ENCODE measurements around the gene SH3PXD2B.

The SH3PXD2B gene

GRCh38 chr5:172322028-172322965 is 132.0 kb downstream of the SH3PXD2B start:
- no peaks in the 10 kb centered on the region for H3K4me1 Mint-ChIP-seq
- no peaks in the 10 kb centered on the region for H3K9me3 Mint-ChIP-seq
- no peak overlapping the region for H3K27ac Mint-ChIP-seq
- H3K36me3 Mint-ChIP-seq: no peaks in the 10 kb centered on the region
- no peak overlapping the region for H3K4me3 Mint-ChIP-seq
- no peaks in the 10 kb centered on the region for H3K27me3 Mint-ChIP-seq

- H3K4me1 Mint-ChIP-seq: no peaks in the 10 kb centered on the region
- no peak overlapping the region for H3K4me3 Mint-ChIP-seq
- H3K27me3 Mint-ChIP-seq: no peaks in the 10 kb centered on the region
- H3K27ac Mint-ChIP-seq: no peak overlapping the region
- H3K9me3 Mint-ChIP-seq: no peaks in the 10 kb centered on the region
- H3K36me3 Mint-ChIP-seq: no peaks in the 10 kb centered on the region
These were observed 132.7 kb downstream of the SH3PXD2B start for GRCh38 chr5:172321593-172321992.

- Mint-ChIP-seq H3K4me3 (no peak overlapping the region), H3K27me3 (no peaks in the 10 kb centered on the region), H3K4me1 (no peaks in the 10 kb centered on the region), H3K9me3 (no peaks in the 10 kb centered on the region), H3K27ac (no peak overlapping the region), H3K36me3 (no peaks in the 10 kb centered on the region)
These were observed 134.4 kb downstream of the SH3PXD2B start for GRCh38 chr5:172319708-172320441.

- Mint-ChIP-seq H3K4me3 (no peak overlapping the region), H3K27ac (no peak overlapping the region), H3K36me3 (no peaks in the 10 kb centered on the region), H3K9me3 (no peaks in the 10 kb centered on the region), H3K4me1 (no peaks in the 10 kb centered on the region), H3K27me3 (peaks cover 1% of the 10 kb centered on the region)
These were observed 138.5 kb downstream of the SH3PXD2B start for GRCh38 chr5:172315587-172316493.

GRCh38 chr5:172313915-172314314 is 140.4 kb downstream of the SH3PXD2B start:
- Mint-ChIP-seq H3K27me3 (peaks cover 1% of the 10 kb centered on the region), H3K36me3 (no peaks in the 10 kb centered on the region), H3K9me3 (no peaks in the 10 kb centered on the region), H3K4me3 (no peak overlapping the region), H3K27ac (no peak overlapping the region), H3K4me1 (no peaks in the 10 kb centered on the region)

- Mint-ChIP-seq H3K27ac (no peak overlapping the region), H3K4me1 (no peaks in the 10 kb centered on the region), H3K27me3 (peaks cover 1% of the 10 kb centered on the region), H3K9me3 (no peaks in the 10 kb centered on the region), H3K4me3 (no peak overlapping the region), H3K36me3 (no peaks in the 10 kb centered on the region)
These were observed 142.0 kb downstream of the SH3PXD2B start for GRCh38 chr5:172312286-172312685.

GRCh38 chr5:172311605-172312004 is 142.7 kb downstream of the SH3PXD2B start:
- Mint-ChIP-seq H3K27ac (no peak overlapping the region), H3K4me1 (no peaks in the 10 kb centered on the region), H3K27me3 (peaks cover 1% of the 10 kb centered on the region), H3K36me3 (no peaks in the 10 kb centered on the region), H3K9me3 (no peaks in the 10 kb centered on the region), H3K4me3 (no peak overlapping the region)

- no peaks in the 10 kb centered on the region for H3K36me3 Mint-ChIP-seq
- H3K4me1 Mint-ChIP-seq: no peaks in the 10 kb centered on the region
- H3K9me3 Mint-ChIP-seq: no peaks in the 10 kb centered on the region
- H3K27ac Mint-ChIP-seq: no peak overlapping the region
- H3K27me3 Mint-ChIP-seq: peaks cover 1% of the 10 kb centered on the region
- H3K4me3 Mint-ChIP-seq: no peak overlapping the region
These were observed 143.3 kb downstream of the SH3PXD2B start for GRCh38 chr5:172311026-172311425.

GRCh38 chr5:172305380-172305779 is 148.9 kb downstream of the SH3PXD2B start:
- Mint-ChIP-seq H3K36me3 (no peaks in the 10 kb centered on the region), H3K27ac (no peak overlapping the region), H3K4me3 (no peak overlapping the region), H3K4me1 (no peaks in the 10 kb centered on the region), H3K9me3 (no peaks in the 10 kb centered on the region), H3K27me3 (peaks cover 2% of the 10 kb centered on the region)

GRCh38 chr5:172303572-172304335 is 150.6 kb downstream of the SH3PXD2B start:
- H3K27ac Mint-ChIP-seq: no peak overlapping the region
- no peaks in the 10 kb centered on the region for H3K4me1 Mint-ChIP-seq
- H3K4me3 Mint-ChIP-seq: no peak overlapping the region
- no peaks in the 10 kb centered on the region for H3K9me3 Mint-ChIP-seq
- H3K36me3 Mint-ChIP-seq: no peaks in the 10 kb centered on the region
- H3K27me3 Mint-ChIP-seq: peaks cover 2% of the 10 kb centered on the region

- Mint-ChIP-seq H3K9me3 (no peaks in the 10 kb centered on the region), H3K4me3 (no peak overlapping the region), H3K27ac (no peak overlapping the region), H3K36me3 (no peaks in the 10 kb centered on the region), H3K27me3 (peaks cover 2% of the 10 kb centered on the region), H3K4me1 (no peaks in the 10 kb centered on the region)
These were observed 151.2 kb downstream of the SH3PXD2B start for GRCh38 chr5:172303162-172303561.

- Mint-ChIP-seq H3K4me1 (no peaks in the 10 kb centered on the region), H3K27ac (no peak overlapping the region), H3K9me3 (no peaks in the 10 kb centered on the region), H3K4me3 (no peak overlapping the region), H3K27me3 (peaks cover 2% of the 10 kb centered on the region), H3K36me3 (no peaks in the 10 kb centered on the region)
These were observed 152.1 kb downstream of the SH3PXD2B start for GRCh38 chr5:172302047-172302710.

- H3K27me3 Mint-ChIP-seq: peaks cover 4% of the 10 kb centered on the region
- H3K36me3 Mint-ChIP-seq: no peaks in the 10 kb centered on the region
- H3K4me1 Mint-ChIP-seq: no peaks in the 10 kb centered on the region
- H3K9me3 Mint-ChIP-seq: no peaks in the 10 kb centered on the region
- H3K4me3 Mint-ChIP-seq: no peak overlapping the region
- no peak overlapping the region for H3K27ac Mint-ChIP-seq
These were observed 154.3 kb downstream of the SH3PXD2B start for GRCh38 chr5:172299916-172300439.

- H3K27me3 Mint-ChIP-seq: peaks cover 2% of the 10 kb centered on the region
- H3K27ac Mint-ChIP-seq: no peak overlapping the region
- H3K4me1 Mint-ChIP-seq: peaks cover 3% of the 10 kb centered on the region
- H3K36me3 Mint-ChIP-seq: no peaks in the 10 kb centered on the region
- no peaks in the 10 kb centered on the region for H3K9me3 Mint-ChIP-seq
- H3K4me3 Mint-ChIP-seq: no peak overlapping the region
These were observed 159.5 kb downstream of the SH3PXD2B start for GRCh38 chr5:172294831-172295230.

Measured in activated naive CD4-positive, alpha-beta T cell treated with anti-CD3 and anti-CD28 coated beads, Interleukin-2, amount 50 U/mL, for 24 hours (primary cell).